HFF-Myc (cell line): Measurements from ENCODE around the gene MFSD1.
A peak's percentile ranks its signal among the peaks of the same experiment; 100 is the strongest.

Experiments used
- DNase-seq: peaks from one replicate; pipeline ENCODE4 v3.0.0-alpha.2; 2011; ENCODE audit warnings: low read depth; ENCODE audit errors: extremely low read depth
- H3K4me3 ChIP-seq: replicated peaks from 2 replicates; pipeline ENCODE4 v1.5.1; 2011; ENCODE audit warnings: low read depth, mild to moderate bottlenecking, control low read depth, low read length
- TF ChIP-seq, protein P1 (sequence below): IDR thresholded peaks from 2 replicates; pipeline ENCODE4 v1.5.1; 2012; ENCODE audit warnings: mild to moderate bottlenecking, low read depth, low read length, control low read depth; ENCODE audit errors: missing control alignments

MFSD1 gene, protein sequence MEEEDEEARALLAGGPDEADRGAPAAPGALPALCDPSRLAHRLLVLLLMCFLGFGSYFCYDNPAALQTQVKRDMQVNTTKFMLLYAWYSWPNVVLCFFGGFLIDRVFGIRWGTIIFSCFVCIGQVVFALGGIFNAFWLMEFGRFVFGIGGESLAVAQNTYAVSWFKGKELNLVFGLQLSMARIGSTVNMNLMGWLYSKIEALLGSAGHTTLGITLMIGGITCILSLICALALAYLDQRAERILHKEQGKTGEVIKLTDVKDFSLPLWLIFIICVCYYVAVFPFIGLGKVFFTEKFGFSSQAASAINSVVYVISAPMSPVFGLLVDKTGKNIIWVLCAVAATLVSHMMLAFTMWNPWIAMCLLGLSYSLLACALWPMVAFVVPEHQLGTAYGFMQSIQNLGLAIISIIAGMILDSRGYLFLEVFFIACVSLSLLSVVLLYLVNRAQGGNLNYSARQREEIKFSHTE

DNA sequence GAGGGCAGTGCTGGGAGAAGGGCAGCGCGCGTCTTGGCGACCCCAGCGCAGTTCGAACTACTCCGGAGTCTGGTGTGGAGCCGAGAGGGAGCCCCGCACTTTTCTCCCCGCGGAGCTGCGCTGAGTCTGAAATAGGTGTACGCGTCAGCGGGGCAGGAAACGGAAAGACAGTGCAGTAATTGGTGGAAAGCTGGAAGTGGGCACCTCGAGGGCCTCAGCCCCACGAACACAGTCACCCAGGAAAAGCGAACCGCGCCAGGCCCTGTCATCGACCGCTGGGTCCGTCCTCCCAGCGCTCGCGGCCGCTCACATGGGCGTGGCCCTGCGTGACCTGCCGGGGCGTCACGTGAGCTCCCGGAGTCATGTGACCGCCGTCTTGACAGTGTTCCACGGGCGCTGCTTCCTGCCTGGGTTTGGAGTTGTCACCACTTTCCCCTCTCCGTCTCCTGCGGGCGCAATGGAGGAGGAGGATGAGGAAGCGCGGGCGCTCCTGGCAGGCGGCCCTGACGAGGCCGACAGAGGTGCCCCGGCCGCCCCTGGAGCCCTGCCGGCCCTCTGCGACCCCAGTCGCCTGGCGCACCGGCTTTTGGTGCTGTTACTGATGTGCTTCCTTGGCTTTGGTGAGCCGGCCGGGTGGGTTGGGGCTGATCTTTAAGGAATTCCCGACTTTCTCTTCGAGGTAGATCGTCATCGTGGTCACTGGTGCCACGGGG lies at the start of gene MFSD1:
Gene MFSD1 (plus strand): TSS at position 359 of the 713 bp plus-strand sequence. CDS start 99 bp downstream, at position 458.
- DNase-seq = peak; percentile 72
- H3K4me3 ChIP-seq = peak within 1 kb of the TSS; percentile 89
- TF ChIP-seq, protein P1, sequence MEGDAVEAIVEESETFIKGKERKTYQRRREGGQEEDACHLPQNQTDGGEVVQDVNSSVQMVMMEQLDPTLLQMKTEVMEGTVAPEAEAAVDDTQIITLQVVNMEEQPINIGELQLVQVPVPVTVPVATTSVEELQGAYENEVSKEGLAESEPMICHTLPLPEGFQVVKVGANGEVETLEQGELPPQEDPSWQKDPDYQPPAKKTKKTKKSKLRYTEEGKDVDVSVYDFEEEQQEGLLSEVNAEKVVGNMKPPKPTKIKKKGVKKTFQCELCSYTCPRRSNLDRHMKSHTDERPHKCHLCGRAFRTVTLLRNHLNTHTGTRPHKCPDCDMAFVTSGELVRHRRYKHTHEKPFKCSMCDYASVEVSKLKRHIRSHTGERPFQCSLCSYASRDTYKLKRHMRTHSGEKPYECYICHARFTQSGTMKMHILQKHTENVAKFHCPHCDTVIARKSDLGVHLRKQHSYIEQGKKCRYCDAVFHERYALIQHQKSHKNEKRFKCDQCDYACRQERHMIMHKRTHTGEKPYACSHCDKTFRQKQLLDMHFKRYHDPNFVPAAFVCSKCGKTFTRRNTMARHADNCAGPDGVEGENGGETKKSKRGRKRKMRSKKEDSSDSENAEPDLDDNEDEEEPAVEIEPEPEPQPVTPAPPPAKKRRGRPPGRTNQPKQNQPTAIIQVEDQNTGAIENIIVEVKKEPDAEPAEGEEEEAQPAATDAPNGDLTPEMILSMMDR = no peak

DNA sequence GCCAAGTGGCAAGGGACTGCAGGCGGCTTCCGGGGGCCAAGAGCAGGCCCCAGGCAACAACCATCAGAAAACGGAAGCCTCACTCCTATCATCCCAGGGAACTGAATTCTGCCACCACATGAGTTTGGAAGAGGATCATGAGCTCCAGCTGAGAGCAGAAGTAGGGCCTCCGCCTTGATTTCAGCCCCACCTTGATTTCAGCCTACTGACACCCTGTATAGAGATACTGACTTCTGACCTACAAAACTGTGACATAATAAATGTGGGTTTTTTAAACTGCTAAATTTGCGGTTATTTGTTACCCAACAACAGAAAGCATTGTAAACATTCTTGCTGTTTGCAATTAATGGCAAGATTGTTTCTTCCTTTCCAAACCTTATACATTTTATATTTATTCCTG lies 48.0 kb upstream of the MFSD1 start:
- DNase-seq = no peak
- no peak overlapping the region for H3K4me3 ChIP-seq
- TF ChIP-seq, protein P1 = no peak

DNA sequence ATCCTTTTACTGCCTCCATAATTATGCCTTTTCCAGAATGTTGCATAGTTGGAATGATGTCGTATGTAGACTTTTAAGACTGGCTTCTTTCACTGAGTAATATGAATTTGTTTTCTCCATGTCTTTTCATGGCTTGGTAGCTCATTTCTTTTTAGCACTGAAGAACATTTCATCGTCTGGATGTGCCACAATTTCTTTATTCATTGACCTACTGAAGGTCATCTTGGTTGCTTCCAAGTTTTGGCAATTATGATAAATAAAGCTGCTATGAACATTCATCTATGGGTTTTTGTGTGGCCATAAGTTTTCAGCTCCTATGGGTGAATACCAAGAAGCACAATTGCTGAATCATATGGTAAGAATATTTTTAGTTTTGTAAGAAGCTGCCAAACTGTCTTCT lies 46.4 kb upstream of the MFSD1 start:
- TF ChIP-seq, protein P1 = no peak
- no peak overlapping the region for H3K4me3 ChIP-seq
- no peak for DNase-seq

DNA sequence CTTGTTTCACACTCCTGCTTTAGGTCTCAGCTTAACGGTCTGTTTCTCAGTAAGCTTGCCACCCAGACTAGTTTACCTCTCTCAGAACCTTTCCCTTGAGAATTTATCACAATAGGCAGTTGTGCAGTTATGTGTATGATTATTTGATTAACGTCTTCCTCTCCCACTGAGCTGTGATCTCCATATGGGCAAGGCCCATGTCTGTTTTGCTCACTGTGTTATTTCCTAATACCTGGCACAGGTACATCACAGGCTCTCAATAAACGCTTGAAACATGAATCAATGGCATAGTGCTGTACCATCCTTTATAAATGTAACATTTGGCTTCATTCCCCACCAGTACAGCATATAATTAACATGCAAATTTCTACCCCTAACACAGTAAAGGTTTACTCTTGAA lies 40.5 kb upstream of the MFSD1 start:
- DNase-seq = no peak
- H3K4me3 ChIP-seq = no peak overlapping the region
- TF ChIP-seq, protein P1 = no peak

DNA sequence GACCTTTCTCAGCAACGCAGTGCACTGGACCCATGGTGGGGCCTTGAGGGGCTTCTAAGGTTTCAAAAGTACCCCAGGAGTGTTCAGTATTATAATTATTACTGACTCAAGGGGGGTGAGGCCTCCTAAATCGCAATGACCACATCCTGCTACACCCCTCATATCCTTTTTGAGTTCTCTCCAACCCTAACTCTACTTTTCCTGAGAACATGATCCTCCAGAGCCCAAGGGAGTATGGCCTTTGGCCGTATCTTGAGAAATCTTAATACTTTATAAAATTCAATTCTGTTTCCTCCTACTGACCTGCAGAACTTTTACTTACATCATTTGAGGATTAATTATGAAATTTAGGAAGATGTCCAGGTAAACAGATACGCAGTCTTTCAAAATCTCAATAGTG lies 39.2 kb upstream of the MFSD1 start:
- no peak for DNase-seq
- TF ChIP-seq, protein P1 = no peak
- H3K4me3 ChIP-seq = no peak overlapping the region

DNA sequence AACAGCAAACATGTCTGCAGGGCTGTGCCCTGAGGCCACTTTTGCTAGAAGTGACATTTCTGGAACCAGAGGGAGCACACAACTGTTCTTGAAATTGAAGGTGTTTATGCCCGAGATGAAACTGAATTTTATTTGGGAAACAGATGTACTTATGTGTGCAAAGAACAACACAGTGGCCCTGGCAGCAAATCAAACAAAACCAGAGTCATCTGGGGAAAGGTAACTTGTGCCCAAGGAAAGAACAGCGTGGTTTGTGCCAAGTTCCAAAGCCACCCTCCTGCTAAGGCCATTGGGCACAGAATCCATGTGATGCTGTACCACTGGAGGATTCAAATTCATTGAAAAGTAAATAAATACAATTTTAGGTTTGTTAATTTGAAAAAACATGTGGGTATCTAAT lies 38.4 kb upstream of the MFSD1 start:
- TF ChIP-seq, protein P1 = no peak
- H3K4me3 ChIP-seq = no peak overlapping the region
- no peak for DNase-seq
